Measurements from ENCODE around the gene STIMATE.

GRCh38 chr3:52873433-52874159 lies 23.8 kb downstream of the STIMATE start:
- TF ChIP-seq POLR2A (IDR thresholded peaks at IDR 0.05; ENCODE audit: low read depth, low read length) (no peak), RFX5 (IDR thresholded peaks at IDR 0.05; ENCODE audit: low read depth, low read length) (no peak)
- TF ChIP-seq, protein P1, sequence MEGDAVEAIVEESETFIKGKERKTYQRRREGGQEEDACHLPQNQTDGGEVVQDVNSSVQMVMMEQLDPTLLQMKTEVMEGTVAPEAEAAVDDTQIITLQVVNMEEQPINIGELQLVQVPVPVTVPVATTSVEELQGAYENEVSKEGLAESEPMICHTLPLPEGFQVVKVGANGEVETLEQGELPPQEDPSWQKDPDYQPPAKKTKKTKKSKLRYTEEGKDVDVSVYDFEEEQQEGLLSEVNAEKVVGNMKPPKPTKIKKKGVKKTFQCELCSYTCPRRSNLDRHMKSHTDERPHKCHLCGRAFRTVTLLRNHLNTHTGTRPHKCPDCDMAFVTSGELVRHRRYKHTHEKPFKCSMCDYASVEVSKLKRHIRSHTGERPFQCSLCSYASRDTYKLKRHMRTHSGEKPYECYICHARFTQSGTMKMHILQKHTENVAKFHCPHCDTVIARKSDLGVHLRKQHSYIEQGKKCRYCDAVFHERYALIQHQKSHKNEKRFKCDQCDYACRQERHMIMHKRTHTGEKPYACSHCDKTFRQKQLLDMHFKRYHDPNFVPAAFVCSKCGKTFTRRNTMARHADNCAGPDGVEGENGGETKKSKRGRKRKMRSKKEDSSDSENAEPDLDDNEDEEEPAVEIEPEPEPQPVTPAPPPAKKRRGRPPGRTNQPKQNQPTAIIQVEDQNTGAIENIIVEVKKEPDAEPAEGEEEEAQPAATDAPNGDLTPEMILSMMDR (conservative IDR thresholded peaks at IDR 0.05; ENCODE audit: low read depth, low read length): peak; percentile 33

Data from IMR-90 (cell line).